IPS DF 19.7 (cell line): ENCODE results near the gene SMAD3.
"Not testable (repeated sequence)": the region's sequence is repeated elsewhere in the genome, so short reads cannot be mapped to it uniquely, and the experiment has no call there.

ENCODE experiments used
- DNase-seq: peaks from one replicate; pipeline ENCODE4 v3.0.0-alpha.2; 2013; ENCODE audit warnings: low read depth, low spot score

Gene SMAD3

DNA sequence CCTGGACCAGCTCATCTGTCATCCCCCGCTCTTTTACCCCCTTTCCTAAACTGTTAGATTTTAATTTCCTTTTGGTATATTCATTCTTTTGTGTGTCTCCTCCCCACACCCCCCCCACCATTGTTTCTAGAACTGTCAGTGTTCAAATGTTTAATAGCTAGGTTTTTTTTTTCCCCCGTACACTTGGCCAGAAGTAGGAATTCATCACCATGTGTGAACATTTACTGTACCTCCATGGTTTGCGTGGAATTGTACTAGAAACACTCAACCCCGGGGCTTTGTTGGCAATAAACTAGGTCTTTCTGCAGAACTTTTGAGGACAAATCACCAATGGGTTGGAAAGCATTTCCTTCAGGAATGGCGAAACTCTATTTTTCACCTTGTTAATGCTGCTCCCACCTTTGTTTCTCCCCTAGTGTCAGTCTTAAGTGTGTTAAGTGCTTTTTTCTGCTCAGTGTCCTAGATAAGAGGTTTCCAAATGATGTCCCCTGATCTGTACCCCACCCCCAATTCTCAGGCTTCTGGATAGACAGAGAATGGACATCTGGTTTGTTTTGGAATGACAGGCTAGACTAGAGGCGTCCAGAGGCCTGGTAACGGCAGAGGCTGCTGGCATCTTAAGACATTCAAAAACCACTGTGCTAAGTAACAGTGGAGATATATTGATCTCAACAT lies 76.8 kb downstream of the SMAD3 start:
- no peak for DNase-seq

DNA sequence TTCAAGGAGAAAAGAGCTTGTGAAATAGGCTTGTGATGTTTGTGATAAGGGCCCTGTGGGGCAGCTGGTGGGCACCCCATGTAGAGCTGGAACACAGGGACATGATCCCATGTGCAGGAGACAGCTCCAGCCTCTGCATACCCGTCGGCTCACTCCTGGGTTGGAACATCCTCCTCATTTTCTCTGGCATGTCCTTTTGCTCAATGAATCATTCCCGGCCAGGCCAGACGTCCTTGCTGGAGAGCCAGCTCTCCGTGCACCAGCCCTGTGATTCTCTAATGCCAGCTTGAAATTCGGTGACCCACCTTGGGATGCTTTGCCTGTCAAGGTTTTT lies 77.3 kb downstream of the SMAD3 start:
- no peak for DNase-seq

DNA sequence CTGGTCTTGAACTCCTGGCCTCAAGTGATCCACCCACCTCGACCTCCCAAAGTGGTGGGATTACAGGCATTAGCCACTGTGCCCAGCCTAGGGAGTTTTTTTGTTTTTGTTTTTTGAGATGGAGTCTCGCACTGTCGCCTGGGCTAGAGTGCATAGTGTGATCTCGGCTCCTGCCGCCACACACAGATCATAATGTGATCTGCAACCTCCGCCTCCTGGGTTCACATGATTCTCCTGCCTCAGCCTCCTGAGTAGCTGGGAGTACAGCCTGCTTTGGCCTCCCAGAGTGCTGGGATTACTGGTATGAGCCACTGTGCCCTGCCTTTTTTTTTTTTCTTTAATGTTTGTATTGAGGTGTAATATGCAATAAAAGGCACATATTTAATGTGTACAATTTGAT lies 78.2 kb downstream of the SMAD3 start:
- no peak for DNase-seq

DNA sequence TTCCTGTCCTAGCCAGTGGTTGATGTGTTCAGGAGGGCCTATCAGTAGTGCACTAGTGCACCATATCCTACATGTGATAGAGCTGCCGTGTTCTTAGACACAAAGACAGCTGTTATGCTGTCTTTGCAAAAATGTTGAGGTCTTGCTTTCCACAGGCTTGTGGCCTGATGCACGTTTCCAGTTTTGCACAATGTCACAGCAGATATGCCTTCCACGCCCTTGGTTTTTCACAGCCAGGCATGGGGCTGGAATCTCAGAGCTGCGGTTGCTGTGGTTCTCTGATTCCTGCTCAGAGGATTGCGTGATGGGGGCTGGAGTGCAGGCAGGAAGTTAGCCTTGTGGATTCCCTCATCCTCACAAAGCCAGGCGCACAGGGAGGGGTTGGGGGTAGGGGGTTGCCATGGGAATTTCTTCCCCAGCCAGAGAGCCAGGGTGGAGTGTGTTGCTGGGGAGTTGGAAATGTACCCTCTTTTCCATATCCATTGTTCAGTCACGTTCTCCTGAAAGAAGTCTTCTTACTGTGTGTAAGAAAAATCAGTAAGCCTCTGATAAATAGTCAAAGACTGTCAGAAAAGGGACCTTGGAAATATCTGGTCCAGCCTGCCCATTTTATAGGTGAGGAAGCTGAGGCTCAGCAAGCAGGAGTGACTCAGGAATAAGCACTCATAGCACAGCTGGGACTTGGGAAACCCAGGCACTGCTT lies 79.4 kb downstream of the SMAD3 start:
- DNase-seq: no peak

DNA sequence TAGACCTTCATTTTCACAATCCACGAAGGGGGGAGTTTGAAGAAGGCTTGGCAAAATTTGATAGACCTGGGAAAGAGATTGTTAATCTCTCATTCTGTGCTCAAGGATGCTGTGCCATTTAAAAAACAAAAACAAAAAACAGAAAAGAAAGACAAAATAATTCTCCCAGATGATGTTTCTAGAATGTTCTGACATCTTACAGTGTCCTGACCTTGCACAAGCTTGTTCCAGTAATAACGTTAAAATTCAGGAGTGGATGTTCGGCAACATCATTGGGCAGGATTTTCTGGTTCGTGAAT lies 79.9 kb downstream of the SMAD3 start:
- no peak for DNase-seq

DNA sequence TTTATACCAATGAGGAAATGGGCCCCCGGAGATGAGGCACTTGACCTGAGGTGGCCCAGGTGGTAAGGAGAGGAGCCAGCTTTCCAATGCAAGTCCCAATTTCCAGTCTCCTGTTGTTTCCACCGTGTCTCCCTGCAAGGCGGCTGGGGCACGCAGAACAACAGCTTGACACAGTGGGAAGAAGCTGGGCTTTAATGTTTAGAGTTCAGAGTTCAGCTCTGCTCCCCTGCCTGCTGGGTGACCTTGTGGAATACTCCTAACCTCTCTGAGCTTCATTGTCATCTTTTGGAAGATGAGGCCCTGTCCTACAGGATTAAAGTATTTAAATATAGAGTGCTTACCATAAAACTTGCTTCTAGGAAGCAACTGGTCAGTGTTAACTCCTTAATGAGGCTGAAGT lies 80.3 kb downstream of the SMAD3 start:
- DNase-seq: no peak

DNA sequence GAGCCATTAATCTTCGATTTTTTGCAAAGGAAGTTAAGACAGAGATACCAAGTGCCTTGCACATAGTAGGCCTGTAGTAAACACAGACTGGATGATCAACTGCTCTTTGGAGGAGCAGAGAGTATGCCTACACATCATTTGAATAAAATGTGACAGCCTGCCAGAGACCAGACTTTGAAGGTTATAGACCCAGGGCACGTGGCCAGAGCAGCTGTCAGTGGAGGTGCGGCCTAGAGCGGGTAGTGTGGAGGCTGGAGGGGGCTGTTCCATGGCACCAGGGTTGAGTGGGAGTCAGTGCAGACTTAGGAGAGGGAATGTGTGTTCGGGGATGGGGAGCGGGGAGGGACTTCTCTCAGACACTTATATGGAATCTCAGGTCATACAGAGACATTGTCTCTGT lies 80.8 kb downstream of the SMAD3 start:
- DNase-seq: no peak

DNA sequence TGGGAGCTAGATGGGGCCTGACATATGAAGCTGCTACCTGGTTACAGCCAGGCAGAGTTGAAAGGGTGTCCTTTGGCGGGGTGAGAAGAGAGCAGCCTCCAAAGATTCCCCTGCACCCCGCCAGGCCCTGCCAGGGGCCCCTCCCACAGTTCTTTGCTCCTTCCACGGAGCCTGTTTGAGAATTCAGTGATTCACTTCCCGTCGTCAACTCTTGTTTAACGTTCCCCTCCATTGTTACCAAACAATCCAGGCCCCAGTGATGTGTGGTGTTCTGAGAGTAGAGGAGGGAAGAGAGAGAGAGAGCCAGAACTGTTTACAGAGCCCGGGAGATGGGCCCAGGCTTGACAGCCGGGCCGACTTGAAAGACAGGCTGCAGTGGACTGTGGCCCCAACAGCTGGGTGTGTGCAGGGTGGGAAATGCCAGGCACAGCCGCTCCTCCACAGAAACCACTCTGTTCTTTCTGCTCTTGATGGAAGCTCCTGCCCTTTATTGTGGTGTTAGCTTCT lies 81.5 kb downstream of the SMAD3 start:
- DNase-seq: no peak

DNA sequence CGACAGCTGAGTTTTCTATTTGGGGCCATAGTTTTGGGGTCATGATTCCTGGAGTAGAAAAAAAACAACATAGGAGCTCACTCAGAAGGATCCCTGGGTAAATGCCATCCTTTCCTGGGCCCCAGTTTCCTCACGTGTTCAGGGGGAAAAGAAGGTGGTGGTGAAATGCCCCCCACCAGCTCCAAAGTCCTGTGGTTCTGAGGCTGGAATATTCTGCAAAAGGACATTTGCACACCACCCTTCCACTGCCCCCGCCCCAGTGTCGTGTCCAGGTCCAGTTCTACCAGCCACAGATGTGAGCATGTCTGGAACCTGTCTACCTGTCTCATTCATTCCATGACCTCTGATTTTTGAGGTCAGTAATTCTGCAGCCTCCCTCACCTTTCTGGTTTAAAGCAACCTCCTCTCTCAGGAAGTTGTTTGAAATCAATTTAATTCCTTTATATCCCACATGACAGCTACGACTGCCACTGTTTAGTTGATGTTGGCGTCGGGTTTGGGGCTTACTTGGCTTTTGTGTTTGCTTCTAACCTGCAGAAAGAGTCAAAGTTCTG lies 82.1 kb downstream of the SMAD3 start:
- no peak for DNase-seq

DNA sequence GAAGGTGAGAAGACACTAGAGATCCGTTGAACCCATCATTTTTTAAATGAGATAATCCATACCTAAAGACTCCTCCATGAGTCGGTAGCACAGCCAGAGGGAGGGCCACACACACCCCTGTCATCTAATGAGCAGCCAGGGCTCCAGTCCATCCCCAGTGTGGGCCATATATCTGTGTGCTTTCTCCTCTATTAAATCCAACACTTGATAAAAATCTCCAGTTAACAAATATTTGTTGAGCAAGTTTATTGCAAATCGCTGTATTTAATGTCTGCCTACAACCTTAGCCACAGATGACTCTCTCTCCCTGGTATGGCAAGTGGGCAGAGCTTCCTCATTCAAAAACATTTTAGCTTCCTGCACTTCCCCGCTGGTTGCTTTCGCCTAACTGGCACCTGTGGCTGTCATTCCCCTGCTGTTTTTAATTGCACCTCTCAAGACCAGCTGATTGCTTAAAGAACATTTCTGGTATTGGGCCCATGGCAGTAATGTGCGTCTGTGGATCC lies 82.8 kb downstream of the SMAD3 start:
- no peak for DNase-seq

DNA sequence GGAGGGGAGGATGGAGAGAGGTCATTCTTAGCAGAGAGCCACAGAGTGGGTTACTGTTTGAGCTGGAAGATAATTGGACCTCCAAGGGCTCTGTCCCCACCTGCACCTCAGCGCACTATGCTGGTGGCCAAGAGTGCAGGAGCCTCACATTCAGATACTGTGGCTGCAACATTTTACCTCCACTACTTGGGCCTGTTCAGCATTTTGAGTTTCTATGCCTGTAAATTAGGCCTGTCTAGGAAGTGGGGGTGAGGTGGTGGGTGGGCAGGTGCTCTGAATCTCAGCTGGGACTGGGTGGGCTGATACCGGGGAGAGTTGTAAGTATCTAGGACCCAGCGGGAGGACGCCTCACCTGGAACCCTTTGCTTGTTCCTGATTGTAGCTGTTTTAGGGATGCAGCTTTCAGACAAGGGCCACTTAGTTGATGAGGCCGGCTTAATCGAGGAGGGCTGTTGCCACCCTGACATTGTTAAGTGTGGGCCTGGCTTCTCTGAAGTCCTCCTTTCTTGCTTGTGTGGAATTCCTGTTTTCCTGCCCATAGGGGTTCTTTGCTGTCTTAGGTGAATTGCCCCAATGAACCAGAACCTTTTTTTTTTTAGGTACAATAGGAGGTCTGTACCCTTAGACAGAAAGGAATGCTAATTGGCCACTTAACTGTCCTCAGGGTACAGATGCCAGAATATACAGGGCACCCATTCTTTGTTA lies 83.8 kb downstream of the SMAD3 start:
- no peak for DNase-seq

DNA sequence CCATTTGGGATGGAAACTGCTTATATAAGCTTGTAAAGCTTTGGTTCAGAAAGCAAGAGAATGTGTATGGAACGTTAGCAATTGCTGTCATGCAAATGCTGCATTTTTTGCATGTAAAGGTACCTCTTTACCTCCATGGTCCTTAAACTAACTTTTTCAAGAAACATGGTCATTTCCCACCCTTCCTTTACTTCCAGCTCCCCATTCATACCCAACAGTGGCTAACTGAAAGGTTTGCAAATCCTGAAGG lies 84.3 kb downstream of the SMAD3 start:
- DNase-seq: no peak

DNA sequence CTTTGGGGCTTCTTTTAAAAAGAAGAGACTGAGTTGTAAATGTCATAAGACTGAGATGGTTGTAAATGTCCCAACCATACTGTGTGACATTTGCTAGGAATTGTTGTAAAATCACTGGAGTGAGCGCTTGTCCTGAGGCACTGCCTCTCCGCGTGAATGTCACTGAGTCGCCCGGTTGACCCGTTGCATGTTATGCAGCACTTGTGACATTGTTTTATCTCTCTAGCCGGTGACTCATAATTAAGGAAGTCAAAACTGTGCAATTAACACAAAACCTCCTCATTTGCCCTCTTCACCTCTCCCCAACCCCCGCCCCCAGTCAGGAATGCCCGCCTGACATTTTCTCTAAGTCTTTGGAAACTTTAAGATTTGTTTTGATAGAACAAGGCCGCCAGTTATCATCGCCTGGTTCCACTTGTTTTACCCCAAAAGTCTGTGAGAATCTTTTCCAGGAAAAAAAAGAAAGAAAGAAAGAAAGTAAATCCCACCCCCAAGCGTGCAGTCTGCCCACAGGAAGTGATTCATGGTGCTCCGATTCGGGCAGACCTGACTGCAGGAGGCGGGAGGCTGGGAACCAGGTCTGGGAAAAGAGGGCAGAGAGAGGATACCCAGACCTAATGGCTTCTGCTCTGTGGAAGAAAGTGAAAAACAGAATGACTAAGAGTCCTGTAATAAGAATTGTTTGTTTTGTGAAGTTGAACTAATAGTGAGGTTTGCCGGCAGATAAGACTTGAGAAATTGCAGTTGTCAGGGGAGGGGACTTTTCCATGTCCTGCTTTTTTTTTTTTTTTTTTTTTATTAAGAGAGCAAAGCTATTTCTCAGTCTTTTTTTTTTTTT lies 84.8 kb downstream of the SMAD3 start:
- no peak for DNase-seq

DNA sequence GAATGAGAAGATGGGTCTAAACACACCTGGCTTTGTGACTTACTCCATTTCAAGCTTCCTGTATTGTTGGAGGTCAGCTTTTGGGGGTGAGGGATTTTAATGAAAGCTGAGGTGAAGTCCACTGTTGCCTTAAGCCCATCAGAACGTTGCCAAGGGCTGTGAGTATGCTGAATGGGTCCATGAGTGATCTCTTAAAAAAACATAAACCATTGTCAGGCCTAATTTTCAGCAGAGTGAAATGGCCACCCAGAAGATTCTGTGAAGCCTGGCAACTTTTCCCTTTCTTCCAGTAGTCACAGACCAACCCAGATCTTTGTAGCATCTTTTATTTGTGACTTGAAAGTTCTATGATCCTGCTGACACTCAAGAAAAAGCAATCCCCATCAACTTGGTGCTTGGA lies 87.0 kb downstream of the SMAD3 start:
- DNase-seq: no peak

DNA sequence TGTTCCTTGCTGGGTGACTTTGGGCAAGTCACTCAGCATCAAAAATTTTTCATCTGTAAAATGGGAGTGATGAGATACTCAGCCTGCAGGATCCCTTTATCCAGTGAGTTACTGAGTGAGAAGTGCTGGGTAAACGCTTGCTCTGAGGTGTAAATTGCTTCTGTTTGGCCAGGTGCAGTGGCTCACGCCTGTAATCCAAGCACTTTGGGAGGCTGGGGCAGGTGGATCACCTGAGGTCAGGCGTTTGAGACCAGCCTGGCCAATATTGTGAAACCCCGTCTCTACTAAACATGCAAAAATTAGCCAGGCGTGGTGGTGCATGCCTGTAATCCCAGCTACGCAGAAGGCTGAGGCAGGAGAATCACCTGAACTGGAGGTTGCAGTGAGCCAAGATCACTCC lies 87.6 kb downstream of the SMAD3 start:
- not testable (repeated sequence) for DNase-seq

DNA sequence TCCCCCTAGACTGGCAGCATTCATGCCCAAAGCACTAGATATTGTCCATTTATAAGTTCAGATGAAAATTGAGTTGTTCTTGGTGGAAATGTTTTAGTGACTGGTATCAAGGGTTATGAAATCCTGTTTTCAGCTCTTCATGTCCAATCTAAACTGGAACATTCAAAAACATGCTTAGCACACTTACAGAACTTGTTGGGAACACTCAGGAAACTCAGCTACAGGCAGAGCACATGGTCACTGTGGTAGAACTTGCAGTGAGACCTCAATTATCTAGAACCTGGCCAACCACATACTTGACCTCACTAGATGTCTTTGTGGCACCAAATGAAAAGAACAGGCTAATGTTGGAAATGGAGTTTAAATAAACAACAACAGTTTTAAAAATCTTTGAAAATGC lies 88.8 kb downstream of the SMAD3 start:
- DNase-seq: no peak

DNA sequence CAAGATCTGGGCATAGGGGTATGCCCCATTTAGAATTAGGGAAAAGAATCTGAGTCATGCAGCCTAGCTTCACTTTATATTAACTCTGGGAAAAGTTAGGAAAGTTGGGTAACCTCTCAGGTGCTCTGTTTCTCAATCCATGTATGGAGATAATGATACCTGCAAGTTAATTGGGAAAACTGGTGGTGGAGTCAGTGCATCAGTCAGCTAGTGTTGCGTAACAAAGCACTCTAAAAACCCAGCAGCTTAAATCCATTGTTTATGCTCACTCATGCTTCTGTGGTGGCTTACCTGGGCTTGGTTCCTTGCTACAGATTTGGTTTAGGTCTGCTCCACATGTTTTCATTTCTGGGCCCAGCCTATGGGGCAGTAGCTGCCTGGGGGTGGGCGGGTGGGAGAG lies 91.0 kb downstream of the SMAD3 start:
- no peak for DNase-seq

DNA sequence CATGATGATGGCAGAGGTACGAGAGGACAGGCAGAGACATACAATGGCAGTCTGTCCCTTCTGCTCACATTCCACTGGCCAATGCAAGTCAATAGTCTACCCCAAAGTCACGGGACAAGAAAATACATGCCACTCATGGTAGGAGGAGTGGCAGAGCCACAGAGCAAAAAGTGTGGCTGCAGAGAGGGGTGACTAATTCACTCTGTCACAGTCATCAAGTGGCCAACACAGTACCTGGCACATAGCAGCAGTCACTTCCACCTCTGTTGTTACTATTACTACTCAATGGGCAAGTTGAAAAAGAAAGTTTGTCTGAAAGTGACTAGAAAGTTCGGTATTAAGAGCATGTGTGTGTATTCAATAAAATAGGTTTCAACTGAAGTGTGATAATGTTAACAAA lies 91.4 kb downstream of the SMAD3 start:
- no peak for DNase-seq

DNA sequence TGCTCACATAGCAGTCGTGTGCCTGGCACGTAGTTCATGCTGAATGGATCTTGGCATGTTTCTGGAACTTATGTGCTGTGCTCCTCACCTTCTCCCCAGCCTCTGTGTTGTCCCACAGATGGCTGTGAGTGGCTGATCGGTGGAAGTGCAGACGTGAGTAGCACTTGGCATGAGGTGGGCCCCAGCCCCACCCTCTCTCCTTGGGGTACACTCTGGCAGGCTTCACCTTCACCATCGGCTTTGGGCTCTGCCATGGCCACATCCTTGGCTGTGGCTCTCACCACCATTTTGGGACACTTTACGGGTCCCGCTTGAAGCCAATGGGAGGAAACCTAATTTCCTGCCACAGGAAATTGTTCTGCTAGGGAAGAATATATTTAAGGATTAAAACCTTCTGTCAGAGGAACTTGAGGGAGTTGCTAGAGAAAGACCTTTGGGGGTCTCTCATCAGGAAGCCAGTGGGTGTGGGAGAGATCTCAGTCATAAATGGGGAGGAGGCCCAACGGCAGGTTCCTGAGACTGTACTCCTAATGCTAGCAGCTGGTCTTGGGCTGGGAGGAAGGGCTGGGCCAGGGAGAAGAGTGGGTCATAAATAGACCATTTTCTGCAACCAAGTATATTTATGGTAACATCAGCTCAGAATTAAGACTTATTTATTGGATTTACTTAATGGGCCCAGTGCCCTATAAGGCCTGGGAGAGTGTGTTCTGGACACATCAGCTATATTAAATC lies 92.3 kb downstream of the SMAD3 start:
- DNase-seq: no peak

DNA sequence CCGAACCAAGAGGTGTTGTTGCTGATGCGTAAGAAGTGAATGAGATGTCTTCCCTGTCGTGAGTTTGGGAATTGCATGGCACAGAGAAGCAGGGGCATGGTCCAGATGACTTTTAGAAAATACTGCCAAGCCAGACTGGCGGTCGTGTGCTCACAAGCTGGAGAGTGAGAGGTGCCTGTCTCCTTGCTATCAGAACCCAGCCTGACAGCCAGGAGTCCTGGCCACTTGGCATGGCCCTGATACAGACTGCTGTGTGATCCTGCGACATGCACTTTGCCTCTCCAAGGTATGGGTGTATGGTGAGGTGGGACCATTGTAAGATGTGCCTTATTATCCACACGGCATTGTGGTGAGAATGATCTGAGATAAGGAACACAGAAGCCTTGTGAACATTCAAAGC lies 93.0 kb downstream of the SMAD3 start:
- DNase-seq: no peak

DNA sequence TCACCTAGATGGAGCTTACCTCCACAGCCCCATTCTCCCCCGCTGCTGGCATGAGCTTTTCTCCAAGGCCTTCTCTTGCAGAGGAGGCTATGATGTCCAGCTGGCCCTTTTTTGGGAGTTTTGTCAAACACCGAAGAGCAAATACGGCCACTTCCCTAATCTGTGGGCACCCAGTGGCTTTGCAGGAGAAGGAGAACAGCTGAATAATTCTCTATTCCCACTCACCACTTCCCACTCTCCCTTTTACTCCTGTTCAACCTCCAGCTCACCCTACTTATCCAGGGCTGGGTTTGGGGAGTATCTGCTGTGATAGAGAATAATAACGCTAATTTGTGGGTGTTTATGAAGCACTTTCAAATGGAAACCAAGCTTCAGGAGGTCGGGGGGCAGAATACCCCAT lies 96.0 kb downstream of the SMAD3 start:
- DNase-seq: no peak
